GM21528 (cell line): ENCODE measurements around the gene CRAT.

Source experiments
- ATAC-seq: cut with Tn5 transposase; IDR thresholded peaks from one replicate; pipeline ENCODE4 v1.9.1; 2021; ENCODE audit warnings: mild to moderate bottlenecking, moderate library complexity; ENCODE audit not compliant: unreplicated experiment, low FRiP score

Gene CRAT

DNA sequence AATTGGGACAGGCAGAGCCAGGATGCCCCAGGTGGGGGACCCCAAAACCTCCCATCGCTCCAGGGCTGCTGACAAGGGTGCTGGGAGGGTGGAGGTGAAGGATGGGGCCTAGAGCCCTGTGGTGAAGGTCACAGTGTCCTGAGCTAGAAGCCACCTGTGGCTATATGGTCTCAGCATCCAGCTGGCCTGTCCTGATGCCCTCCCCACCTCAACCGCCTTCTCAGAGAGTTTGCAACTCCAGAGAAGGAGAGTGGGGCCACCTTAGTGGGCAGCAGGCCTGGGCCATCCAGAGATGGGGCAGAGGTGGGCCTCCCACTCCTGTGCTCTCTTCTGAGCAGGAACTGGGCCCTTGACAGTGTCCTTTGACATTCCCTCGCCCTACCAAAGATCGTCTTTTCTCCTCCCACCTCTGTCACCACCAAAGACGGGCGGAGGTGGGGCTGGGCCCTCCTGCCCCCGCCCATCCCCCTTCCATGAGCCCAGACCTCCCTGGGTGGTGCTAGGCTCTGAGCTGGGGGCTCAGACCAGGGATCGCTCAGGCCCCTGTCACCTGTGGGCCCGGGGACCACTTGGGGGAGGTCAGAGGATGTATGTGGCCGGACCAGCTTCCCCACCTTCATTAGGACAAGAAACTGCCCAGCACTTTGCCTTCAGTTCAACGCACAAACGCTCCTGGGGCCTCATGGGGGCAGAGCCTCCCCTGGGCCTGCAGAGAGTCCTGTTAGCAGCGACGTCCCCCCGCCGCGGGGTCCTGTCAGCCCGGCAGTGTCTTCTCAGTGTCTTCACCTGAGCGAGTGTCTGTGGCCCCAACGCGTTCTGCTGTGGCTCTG lies 39.7 kb downstream of the CRAT start:
- no peak for ATAC-seq

DNA sequence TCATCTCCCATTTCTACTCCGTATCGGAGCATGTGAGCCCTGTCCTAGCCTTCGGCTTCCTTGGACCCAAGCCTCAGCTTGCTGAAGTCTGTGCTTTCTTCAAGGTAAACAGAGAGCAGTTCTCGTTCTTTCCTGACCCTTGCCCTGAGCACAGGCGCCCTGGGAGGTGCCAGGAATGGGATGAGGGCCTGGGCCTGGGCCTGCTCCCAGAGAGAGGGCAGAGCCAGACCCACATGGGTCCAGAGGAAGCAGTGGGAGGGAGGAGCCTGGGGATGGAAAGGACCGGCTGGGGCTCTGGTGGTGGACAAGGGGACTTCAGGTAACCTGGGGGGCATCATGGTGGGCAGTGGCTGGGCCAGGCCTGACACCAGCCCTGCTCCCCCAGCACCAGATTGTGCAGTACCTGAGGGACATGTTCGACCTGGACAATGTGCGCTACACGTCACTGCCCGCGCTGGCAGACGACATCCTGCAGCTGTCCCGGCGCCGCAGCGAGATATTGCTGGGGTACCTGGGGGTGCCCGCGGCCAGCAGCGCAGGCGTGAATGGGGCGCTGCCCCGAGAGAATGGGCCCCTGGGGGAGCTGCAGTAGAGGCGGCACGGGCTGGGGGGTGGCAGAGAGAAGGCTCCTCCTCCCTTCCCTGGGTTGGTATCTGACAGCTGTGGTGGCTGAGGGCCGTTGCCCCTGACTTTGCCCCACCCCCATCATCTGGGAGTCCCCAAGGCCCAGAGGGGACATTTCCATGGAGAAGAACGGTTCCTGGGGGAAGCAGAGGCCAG lies 40.5 kb downstream of the CRAT start:
- no peak for ATAC-seq

DNA sequence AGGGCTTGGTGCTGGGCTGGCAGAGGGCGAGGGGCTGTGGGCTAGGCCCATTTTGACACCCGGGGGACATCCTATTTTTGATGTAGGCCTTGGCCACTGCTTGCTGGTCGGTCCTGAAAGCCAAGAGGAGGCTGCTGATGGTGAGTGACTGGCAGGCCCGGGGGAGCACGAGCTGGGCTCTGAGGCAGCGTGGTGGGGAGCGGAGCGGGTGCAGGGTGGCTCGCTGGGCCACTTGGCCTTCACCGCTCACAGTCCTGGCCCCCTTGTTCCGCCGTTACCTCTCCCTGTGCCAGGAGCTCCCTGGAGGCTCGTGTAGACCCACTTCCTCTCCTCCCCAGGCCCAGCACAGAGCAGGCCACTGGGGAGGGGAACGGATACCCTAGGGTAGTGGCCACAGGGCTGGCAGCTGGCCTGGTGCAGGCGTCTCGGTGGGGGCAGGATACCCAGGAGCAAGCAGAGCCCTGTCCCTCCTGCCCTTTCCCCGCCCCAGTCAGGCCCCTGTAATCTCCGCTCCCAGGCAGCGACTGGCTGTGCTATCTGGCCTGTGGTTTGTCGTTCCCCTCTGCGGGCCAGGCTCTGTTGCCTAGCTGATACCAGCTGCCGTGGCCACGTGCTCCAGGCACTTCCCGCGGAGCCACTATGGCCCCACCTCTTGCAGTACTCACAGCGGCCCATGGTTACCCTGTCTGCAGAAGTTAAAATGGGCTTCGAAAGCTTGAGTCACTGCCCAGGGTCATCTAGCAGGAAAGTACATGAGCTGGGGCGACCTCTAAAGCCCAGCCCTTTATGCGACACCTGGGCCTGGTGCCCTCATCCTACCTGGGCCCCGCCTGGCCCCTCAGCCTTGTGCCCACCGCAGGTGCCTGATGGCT lies 41.4 kb downstream of the CRAT start:
- no peak for ATAC-seq

DNA sequence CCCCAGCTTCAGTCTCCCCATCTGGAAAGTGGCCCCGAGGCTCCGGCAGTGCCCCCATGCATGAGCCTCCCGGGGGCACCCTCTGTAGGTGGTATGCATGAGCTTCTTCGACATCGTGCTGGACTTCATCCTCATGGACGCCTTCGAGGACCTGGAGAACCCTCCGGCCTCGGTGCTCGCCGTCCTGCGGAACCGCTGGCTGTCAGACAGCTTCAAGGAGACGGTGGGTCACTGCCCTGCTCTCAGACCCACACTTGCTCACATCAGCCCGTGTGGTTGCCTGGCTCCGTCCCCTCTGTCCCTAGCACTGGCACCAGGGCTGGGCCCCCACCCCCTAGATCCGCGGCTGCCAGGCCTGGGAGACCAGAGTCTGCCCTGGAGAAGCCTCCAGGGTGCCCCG lies 42.5 kb downstream of the CRAT start:
- ATAC-seq, result no peak

DNA sequence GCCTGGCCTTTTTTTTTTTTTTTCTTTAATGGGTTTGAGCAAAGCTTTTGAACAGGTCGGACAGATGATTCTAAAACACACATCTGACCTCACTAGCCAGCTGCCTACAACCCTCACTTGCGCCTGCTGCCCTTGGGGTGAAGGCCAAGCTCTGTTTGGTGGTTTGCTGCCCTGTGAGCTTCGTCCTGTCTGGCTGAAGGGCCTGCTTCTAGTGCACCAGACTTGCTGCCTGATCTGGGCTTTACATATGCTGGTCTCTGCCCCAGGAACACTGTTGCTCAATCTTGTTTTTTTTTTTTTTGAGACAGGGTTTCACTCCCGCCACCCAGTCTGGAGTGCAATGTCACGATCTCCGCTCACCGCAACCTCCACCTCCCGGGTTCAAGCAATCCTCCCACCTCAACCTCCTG lies 46.1 kb downstream of the CRAT start:
- no peak for ATAC-seq

DNA sequence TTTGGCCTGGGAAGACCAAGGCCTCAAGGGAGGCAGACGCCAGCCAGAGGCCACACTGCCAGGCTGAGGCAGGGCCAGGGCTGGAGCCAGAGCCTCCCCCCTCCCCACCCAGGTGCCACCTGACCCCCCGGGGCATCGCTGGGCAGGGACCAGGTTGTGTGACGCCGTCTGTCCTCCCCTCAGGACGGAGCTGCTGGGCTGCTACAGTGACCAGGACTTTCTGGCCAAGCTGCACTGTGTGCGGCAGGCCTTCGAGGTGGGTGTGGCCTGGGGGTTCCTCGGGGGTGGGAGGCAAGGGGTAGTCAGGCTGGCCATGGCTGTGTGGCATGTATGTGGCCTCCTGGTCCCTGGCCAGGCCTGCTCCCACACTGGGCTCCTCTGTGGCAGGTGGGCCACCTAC lies 47.5 kb downstream of the CRAT start:
- ATAC-seq, result no peak

DNA sequence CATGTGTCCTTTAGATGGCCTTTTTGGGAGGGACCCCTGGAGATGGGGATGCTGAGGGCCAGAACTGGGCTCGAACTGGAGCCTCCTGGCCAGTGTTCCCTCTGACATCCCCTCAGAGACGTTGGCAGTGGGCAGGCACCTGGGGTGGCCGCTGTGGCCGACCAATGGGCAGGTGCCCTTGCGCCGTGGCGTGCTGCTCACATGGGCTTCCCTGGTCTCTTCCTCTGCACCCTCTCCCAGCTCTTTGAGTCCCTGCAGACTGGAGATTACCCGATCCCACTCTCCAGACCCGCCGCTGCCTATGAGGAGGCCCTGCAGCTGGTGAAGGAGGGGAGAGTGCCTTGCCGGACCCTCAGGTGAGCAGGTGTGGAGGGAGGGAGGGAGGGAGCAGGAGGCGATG lies 49.6 kb downstream of the CRAT start:
- no peak for ATAC-seq

DNA sequence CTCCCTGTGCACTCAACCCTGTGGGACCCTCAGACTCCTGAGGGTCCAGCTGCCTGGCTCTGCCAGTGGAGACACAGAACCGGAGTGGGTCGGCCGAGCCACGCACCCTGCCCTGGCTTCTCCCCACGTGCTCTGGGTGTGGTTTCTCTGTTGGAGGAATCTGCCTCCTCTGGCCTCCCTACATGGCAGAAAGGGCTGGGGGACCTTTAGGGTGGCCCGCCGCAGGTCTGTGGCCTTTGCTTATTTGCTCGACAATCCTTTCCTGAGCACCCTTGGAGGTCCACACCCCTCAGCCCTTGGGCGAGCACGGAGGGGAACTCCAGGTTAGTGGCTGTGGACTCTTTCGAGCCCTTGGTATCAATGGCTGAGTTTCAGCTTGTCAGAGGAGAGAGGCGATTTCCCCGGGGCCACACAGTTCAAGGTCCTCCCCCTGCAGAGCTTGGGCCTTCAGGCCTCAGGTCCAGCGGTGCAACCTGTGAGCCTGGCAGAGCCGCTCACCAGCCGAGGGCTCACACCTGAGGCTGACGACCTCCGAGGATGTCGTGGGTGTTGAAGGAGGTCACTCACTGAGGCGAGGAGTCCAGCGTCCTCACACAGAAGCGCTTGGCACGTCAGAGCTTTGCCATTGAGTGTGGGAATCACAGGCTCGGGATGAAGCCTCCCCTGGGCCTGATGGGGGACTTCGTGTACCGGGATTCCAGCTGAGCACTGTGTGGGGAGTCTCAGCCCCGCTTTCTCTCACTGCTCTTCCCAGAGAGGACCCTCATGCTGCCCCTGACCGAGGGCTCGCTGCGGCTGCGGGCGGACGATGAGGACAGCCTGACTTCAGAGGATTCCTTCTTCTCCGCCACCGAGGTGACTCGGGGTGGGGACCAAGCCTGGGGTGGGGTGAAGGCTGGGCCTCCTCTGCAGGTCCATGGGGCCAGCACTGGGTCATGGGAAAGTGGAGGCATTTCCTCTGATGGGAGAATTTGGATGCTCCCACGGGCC lies 50.5 kb downstream of the CRAT start:
- no peak for ATAC-seq

DNA sequence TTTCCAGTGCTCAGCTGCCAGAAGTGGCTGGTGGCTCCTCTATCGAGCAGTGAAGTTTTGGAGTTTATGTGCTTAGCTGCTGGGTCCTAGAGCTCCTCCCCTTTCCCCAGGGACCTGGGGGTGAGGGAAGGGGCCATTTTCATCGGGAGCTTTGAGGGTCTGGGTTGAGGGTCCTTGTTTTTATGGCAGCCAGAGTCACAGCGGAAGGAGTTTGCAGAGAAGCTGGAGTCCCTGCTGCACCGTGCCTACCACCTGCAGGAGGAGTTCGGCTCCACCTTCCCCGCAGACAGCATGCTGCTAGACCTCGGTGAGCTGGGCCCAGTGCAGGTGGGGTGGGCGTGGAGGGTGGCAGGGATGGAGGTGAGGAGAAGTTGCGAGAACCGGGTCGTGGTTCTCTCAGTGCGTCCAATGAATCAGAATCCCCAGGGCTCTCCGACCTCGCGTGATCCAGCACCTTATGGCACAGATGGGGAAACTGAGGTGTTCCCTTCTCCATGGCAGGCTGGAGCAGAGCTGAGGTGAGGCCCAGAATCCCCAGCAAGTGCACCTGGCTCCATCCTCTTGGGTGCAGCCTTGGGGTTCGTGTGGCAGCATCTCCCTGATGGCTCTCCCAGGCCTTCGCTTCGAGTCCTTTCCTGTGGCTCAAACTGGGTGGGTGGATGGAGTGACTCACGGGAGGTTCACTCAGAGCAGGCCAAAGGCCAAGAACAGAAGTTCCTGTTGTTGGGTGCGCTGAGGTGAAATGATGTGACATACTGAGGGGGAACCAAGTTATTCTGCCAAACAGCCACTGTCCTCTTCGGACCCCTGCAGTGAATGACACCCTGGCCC lies 51.4 kb downstream of the CRAT start:
- ATAC-seq, result no peak

DNA sequence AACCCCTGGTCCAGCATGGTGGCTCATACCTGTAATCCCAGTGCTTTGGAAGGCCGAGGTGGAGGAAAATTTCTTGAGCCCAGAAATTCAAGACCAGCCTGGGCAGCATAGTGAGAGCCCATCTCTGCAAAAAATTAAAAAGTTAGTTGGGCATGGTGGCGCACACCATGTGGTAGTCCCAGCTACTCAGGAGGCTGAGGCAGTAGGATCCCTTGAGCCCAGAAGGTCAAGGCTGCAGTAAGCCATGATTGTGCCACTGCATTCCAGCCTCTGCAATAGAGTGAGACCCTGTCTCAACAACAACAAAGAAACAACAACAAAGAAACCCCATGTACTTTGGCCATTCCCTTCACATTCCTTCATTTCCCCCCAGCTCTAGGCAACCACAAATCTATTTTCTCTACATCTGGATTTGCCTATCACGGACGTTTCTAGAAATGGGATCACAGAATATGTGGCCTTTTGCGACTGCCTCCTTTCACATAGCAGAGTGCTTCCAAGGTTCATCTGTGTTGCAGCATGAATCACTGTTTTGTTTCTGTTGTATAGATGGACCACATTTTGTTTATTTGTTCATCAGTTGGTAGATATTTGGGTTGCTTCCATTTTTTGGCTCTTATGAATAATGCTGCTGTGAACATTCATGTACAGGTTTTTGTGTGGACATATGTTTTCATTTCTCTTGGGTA lies 56.3 kb downstream of the CRAT start:
- ATAC-seq, result no peak

DNA sequence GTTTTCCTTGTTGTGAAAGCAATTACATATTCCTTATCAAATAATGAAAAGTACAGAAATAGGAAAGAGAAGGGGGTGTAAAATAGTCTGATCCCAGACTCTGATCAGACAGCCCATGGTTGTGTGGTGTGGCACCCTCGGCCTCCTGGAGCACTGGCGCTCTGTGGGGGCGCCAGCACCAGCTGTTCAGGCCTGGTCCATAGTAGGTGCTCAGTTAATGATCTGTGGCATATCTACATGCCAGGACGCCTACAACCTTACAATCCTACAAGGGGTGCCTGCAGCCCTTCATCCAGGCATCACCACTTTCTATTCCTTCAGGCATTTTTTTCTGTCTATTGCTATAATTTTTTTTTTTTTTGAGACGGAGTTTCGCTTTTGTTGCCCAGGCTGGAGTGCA lies 57.6 kb downstream of the CRAT start:
- ATAC-seq, result no peak

DNA sequence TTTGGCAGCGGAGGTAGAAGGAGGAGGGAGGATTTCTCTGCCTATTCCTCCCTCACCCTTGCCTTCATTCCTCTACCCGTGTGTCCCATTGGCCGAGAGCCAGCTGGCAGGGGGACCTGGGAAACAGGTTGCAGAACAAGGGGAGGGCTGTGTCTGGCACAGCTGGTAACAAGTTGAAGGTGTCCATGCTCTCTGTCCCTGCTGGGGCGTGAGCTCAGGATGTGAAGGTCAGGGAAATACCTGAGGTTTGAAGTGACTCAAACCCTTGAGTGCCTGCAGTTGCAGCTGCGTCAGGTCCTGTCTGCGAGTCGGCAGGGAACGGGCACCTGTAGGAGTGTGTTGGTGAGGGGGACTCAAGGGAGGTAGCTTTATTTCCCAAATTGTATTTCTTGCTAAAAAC lies 58.0 kb downstream of the CRAT start:
- ATAC-seq, result no peak
